GM21381 (cell line): ENCODE data around the gene RTN3.
"Not testable (repeated sequence)": the region's sequence is repeated elsewhere in the genome, so short reads cannot be mapped to it uniquely, and the experiment has no call there.

Experiments
- ATAC-seq: cut with Tn5 transposase; IDR thresholded peaks from one replicate; pipeline ENCODE4 v1.9.1; 2021; ENCODE audit warnings: mild to moderate bottlenecking, moderate library complexity; ENCODE audit not compliant: unreplicated experiment

The RTN3 gene

GRCh38 chr11:63680834-63681320 is 423 bp upstream of the RTN3 start:
- no peak for ATAC-seq

DNA sequence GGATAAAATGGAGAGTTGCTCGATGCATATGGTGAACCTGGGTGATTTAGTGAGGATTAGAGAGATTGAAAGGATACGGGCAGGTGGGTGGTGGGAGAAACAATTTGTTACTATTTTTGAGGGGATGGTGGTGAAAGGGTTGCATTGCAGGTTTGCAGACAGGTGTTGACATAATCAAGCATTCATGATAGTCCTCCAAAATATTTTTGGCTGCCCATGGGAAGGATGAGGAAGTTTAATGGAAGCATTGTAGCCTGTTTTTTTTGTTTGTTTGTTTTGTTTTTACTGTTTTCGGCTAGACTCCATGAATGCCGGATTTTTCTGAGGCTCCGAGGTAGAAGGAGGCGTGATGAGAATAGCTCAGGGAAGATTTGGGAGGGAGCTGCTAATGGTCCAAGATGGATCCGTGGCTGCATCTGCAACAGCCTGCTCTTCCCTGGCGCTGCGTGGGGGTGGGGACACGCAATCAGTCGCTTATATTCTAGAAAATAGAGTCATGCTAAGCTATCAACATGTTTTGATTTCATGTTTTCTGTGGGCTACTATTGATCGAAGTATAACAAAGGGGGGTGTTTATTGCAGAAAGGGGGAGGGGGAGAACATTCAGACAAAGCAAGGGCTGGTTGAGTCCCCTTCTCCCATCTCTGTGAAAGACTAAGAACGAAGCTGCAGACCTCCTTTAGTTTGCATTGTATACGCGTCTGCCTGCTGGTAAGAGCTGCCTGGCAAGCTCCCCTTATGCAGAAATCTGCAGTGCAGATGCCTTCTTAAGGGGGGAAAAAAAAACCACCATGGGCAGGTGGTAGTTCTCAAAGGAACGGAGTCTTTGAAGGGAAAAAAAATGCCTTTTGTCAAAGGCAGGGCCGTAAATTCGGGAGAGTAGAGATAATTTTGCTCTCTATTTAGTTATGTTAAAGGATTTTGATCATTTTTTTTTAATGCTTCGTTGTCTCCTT is 1.0 kb downstream of the RTN3 start:
- no peak for ATAC-seq

DNA sequence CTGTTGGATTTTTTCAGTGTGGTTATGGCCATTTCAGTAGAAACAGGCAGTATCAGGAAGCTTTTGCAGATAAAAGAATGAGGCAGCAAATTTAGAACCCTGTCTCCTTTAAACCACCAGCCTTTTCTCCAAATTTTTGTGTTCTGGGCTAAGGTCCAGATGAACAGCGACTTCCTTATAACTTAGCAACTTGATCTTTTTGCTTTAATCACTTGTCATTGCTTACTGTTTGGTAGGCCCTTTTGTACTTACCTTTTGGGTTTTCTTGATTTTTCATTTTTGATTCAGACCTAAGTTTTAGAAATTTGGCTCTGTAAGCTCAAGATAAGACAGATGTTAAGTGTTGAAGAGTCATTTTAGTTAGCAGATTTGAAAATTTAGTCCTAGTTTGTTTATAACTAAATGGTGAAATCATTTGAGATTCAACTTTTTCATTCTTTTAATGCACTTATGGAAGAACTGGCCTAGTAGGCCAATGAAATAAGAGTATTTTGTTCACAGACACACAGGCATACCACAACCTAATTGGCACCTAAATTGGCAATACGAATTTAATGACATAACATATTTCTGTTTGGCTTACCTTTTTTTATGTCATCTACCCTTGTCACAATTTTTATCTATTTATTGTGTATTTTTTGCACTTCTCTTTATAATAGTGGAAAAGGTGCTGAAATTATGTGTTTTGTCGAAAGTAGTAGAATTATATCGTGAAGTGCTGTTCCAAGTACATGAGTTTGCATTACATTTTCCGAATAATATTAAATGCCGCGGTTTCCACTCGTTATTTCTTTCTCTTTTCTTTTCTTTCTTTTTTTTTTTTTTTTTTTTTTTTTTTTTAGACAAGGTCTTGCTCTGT is 2.1 kb downstream of the RTN3 start:
- no peak for ATAC-seq

DNA sequence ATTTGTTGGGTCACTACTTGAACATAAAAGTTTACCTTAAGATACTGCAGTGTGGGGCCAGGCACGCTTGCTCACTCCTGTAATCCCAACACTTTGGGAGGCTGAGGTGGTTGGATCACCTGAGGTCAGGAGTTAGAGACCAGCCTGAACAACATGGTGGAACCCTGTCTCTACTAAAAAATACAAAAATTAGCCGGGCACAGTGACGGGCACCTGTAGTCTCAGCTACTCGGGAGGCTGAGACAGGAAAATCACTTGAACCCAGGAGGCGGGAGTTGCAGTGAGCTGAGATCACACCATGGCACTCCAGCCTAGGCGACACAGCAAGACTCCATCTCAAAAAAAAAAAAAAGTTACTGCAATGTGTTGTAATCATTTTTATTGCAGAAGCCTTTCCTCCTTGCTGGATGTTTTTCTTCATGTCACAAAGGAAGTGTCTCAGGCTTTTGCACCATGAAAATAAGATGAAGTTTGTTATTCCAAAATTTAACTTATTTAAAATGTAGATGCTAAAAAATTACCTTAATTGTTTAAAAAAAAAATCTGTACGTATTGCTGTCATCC is 3.9 kb downstream of the RTN3 start:
- not testable (repeated sequence) for ATAC-seq

DNA sequence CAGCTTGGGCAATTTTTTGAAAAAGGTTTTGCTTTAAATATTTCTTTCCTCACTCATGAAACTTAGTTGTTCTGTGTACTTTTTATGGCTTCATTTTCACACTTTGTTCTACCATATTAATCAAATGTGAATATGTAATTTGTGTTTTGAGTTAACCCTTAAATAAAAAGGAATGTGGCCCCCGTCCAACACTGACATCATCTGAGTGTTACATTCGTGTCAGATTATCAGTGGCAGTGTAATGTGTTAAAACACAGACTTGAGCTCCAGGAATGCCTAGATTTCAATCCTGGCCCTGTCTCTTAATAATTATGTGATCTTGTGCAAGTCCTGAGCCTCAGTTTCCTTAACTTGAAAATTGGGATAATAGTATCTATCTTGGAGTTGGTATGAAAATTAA is 5.6 kb downstream of the RTN3 start:
- ATAC-seq: no peak

GRCh38 chr11:63687845-63688244 is 6.5 kb downstream of the RTN3 start:
- ATAC-seq: no peak

GRCh38 chr11:63694596-63694995 is 13.3 kb downstream of the RTN3 start:
- no peak for ATAC-seq

DNA sequence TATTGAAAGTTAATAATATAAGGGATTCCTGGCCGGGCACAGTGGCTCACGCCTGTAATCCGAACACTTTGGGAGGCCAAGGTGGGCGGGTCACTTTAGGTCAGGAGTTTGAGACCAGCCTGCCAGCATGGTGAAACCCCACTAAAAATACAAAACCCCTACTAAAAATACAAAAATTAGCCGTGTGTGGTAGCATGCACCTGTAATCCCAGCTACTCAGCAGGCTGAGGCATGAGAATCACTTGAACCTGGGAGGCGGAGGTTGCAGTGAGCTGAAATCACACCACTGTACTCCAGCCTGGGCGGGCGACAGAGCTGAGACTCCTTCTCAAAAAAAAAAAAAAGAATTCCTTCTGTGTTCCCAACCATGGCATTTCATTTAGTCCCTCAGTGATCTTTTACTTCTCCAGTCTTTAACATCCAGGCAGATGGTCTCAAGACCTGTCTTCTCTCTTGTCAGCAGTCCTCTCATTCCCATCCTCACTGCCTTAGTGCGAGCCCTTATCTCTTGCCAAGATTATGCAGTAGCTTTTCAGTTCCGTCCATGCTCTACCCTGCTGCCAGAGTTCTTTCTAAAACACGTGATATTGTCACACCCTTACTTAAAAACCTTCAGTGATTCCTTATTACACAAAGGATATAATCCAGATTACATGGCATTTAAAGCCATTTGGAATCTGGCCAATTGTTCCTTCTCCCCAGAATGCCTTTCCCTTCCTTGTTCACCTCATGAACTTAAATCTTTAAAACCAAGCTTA is 17.9 kb downstream of the RTN3 start:
- no peak for ATAC-seq

DNA sequence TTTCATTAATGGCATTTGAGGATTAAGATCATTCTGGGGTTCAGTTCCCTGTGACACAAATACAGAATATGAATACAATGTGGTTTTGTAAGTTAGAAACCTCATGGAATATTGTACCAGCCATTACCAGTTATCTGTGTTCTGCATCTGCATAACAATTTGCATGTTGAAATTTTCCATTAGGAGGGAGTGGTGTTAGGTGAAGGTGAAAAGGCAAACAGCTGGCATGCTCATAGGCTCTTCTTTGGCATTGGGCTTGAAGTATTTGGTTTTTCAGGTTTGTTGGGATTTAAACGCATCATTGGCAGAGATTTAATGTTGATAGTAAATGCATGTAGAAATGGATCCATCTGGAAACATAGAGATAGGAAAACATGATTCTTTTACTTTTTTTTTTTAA is 18.6 kb downstream of the RTN3 start:
- ATAC-seq: no peak

DNA sequence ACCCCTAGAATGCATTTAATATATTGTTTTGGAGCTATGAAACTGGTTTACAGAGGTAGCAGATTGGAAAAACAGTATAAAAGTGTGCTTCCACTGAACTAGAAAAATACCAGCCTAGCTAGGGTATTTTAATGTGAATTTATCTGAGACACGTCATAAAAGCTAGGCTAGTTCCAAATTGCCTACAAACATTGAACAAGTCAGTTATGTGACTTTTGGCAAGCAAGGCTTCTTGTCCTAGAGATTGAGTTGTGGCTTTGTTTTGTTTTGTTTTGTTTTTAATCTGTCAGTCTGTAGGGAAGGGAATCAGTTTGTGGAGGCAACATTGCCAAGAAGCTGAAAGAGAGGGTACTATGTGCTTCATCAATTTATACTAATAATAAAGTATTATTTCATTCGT is 24.2 kb downstream of the RTN3 start:
- no peak for ATAC-seq

DNA sequence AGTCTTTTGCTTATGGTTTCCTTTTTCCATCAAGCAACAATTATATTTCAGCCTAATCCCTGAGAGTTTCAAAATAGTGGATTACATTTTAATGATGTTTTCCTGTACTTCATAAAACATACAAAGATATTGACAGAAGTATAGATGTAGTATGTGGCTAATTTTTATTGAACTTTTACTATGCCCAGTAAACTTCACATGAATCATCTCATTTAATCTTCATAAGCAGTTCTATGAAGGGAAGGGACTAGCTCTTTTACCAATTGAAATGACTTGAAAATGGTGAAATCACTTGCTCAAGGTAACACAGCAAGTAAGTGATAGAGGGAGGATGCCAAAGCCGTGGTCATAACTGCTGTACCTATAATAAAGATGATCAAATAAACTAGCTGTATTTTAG is 27.5 kb downstream of the RTN3 start:
- ATAC-seq: no peak

GRCh38 chr11:63709336-63709884 is 28.1 kb downstream of the RTN3 start:
- no peak for ATAC-seq

DNA sequence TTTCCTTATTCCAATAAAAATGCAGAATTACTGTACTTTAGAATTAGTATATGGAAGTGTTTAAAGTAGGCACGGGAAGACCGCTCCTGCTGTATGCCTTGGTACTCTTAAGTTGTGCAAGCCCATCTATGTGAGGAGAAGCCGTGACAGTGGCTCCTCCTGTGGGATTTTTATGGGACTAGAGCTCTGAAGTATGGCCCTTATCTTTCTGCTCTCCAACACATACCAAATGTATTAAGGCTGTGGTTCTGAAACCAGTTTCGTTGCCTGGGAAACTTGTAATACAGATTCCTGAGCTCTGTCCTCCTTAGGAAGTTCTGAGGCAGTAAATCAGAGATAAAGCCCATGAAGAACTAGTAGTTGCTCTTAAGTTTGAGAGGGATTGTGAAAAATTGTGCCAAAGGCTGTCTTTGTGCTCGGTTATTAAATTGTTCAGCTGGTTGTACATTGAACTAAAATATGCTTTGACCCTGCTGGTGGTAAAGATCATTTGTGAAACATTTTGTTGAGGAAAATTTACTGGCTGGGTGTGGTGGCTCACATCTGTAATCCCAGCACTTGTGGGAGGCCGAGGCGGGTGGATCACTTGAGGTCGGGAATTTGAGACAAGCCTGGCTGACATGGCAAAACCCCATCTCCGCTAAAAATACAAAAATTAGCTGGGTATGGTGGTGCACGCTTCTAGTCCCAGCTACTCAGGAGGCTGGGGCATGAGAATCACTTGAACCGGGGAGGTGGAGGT is 29.3 kb downstream of the RTN3 start:
- ATAC-seq: no peak

DNA sequence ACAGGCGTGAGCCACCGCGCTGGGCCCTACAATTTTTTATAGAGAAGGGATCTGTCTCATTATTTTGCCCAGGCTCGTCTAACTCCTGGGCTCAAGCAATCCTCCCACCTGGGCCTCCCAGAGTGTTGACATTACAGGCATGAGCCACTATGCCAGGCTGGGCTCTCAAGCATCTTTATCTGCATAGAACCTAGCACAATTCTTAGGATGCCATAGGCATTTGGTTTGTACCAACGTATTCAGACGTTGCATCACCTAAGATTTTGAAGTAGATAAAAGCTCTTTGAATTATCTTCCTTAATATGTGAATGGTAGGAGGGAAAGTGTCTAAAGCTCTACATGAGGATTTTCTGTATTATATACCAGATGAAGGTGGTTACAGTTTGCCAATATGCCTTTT is 30.5 kb downstream of the RTN3 start:
- ATAC-seq: no peak

DNA sequence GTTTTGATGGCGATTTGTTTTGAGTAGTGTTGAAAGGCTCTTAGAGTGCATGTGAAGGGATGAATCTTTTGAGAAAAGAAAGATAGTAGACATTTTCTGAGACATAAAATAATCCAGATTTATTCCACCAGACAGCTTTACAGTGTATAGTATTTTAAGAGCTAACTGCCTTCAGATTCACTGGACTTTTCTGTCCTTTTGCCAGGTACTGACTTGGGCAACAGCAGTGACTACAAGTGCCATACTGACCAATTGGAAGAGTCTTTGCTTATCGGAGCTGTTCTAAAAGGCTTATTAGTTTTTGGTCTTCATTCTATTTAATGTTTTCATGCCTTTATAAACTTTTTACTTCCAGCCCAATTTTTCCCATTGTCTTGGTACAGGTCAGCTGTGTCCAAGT is 32.5 kb downstream of the RTN3 start:
- ATAC-seq: no peak

DNA sequence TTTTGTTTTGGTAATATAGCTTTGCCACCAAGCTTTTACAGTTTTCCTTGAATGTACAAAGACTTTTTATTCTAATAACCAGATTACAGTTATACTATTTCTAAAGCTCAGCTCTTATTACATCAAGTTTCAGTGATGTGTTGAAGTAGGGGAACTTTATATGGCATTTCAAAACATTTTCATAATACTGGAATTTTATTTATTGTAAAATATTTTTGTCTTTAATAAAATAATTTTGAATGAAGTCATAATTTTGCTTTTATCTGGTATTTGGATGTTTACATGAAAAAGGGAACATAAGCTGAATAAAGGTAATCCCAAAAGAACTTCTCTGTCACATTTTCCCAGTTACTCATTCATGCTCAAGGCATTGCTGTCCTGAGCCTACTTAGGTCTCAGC is 34.7 kb downstream of the RTN3 start:
- no peak for ATAC-seq

DNA sequence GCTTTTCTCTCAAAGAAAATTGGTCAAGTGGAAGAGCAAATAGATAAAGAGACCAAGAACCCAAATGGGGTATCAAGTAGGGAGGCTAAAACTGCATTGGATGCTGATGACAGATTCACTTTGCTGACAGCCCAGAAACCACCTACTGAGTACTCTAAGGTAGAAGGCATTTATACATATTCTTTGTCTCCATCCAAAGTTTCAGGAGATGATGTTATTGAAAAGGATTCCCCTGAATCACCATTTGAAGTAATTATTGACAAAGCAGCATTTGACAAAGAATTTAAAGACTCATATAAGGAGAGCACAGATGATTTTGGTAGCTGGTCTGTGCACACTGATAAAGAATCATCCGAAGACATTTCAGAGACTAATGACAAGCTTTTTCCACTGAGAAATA is 37.7 kb downstream of the RTN3 start:
- ATAC-seq: no peak

DNA sequence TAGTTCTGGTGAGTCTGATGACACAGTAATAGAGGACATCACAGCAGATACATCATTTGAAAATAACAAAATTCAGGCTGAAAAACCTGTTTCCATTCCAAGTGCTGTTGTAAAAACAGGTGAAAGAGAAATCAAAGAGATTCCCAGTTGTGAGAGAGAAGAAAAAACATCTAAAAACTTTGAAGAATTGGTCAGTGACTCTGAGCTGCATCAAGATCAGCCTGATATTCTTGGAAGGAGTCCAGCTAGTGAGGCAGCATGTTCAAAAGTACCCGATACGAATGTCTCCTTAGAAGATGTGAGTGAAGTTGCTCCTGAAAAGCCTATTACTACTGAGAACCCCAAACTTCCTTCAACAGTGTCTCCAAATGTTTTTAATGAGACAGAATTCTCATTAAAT is 38.7 kb downstream of the RTN3 start:
- no peak for ATAC-seq

DNA sequence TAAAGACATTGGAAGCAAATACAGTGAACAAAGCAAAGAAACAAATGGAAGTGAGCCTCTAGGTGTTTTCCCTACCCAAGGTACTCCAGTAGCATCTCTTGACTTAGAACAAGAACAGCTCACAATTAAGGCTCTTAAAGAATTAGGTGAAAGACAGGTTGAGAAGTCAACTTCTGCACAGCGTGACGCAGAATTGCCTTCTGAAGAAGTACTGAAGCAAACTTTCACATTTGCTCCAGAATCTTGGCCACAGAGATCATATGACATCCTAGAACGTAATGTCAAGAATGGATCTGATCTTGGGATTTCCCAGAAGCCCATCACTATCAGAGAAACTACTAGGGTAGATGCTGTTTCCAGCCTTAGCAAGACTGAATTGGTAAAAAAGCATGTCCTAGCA is 39.3 kb downstream of the RTN3 start:
- no peak for ATAC-seq

DNA sequence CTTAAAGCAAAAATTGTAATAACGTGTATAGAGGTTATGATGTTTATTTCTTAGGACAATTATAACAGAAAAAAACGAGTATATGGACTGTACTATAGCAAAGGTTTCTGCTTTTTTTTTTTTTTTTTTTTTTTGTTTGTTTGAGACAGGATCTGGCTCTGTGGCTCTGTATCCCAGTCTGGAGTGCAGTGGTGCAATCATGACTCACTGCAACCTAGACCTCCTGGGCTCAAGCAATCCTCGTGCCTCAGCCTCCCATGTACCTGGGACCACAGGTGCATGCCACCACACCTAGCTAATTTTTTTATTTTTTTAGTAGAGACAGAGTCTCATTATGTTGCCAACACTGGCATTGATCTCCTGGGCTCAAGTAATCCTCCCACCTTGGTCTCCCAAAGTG is 48.0 kb downstream of the RTN3 start:
- ATAC-seq: no peak
